NCI-H524 treated with DMSO at 0.1 percent for 48 hours (cell line): ENCODE measurements around the gene LRRC51.
"Not testable (repeated sequence)": the region's sequence is repeated elsewhere in the genome, so short reads cannot be mapped to it uniquely, and the experiment has no call there.

Experiments used
- DNase-seq: peaks from one replicate; lab custom pipeline; 2025; lab: John Stamatoyannopoulos, UW

The LRRC51 gene

DNA sequence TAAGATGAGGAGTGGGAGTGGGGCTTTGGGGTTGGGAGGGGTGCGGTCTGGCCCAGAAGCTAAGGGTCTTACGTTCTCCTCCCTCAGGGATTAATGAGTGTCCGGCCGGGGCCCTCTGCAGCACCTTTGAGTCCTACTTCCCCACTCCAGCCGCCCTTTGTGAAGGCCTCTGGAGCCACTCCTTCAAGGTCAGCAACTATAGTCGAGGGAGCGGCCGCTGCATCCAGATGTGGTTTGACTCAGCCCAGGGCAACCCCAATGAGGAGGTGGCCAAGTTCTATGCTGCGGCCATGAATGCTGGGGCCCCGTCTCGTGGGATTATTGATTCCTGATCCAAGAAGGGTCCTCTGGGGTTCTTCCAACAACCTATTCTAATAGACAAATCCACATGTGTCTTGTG is 58.9 kb downstream of the LRRC51 start:
- no peak for DNase-seq

DNA sequence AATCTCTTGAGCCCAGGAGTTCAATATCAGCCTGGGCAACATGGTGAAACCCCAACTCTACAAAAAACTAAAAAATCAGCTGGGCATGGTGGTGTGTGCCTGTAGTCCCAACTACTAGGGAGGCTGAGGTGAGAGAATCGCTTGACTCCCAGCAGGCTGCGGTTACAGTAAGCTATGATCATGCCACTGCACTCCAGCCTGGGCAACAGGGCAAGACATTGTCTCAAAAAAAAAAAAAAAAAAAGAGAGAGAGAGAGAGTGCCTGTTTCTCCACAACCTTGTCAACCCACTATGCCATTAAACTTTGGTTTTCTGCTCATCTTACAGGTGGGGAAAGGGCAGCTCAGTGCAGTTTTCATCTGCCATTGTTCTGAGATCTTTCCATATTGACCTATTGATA is 60.0 kb downstream of the LRRC51 start:
- DNase-seq: no peak

DNA sequence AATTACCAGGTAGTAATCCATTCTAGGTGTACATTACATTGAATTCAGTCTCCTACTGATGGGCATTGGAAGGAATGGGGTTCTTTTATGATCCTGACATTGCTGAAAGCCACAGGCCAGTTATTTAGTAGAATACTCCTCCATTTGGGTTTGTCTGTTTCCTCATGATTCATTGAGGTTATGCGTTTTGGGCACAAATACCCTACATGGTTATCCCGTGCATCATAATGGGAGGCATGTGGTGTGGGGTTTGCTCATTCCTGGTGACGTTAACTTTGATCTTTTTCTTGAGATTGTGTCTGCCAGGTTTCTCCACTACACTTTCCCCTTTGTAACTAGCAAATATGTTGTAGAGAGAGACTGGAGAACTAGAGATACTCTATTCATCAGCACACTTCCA is 60.4 kb downstream of the LRRC51 start:
- no peak for DNase-seq

DNA sequence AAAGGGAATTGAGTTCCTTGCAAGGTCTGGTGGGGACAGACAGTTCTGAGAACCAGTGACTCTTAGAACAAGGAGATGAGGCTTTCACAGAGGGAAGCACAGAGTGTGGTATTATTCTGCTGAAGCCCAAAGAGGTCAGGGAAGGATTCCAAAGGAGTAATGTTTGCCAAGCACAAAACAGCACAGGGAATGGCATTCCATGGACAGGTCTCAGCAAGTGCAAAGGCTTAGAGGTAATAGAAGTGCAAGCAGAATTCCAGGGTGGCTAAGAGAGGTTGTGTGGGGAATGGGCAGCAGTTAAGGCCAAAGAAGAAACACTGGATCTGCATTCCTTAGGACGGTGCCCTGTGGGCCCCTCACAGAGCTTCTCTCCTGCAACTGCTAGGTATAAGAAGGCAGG is 61.4 kb downstream of the LRRC51 start:
- not testable (repeated sequence) for DNase-seq

DNA sequence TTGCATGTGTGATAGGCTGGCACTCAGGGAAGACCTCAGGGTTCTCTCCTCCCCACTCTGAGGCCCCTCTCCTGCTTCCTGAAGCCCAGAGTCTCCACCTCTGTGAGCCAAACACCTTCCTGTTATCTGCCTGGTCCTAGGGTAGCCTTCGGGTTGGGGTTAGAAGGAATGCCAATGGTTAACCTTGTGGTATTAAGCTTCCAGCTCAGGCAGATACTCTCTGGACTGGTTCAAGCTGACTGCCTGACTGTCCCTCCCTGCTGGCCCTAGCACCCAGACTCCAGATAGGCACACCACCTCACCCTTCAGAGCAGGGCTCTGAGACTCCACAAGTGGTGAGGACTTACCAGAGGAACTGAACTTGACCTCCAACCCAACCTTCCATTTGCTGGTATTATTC is 61.9 kb downstream of the LRRC51 start:
- DNase-seq: not testable (repeated sequence)

DNA sequence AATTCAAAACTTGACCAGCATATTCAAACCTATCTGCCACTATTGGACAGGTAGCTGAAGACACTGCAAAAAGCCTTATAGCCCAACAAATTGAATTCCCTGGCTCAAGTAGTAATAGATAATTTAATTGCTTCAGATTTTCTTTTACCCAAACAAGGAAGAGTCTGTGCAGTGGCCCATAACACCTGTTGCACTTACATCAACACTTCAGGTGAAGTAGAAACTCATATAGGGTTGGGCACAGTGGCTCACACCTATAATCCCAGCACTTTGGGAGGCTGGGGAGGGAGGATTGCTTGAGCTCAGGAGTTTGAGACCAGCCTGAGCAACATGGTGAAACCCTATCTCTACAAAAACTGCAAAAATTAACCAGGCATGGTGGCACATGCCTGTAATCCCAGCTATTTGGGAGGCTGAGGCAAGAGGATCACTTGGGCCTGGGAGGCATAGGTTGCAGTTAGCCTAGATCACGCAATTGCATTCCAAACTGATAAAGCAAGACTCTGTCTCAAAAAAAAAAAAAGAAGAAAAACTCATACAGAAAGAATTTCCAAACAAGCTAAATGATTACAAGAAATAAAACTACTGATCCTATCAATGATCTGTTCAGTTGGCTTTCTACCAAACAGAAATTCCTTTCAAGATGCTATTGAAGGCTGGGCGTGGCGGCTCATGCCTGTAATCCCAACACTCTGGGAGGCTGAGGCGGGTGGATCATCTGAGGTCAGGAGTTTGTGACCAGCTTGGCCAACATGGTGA is 64.3 kb downstream of the LRRC51 start:
- no peak for DNase-seq
